H1 (cell line): Measurements from ENCODE around the gene CRHR1. TPM values are rescaled to one million over a fixed set of nuclear protein-coding genes. Genes with fewer than 3 reads are reported as not detected.

Experiments
- ASH2L ChIP-seq: fragments of 200-600, 300-600 bp; sonication (generic); IDR thresholded peaks from one replicate; pipeline ENCODE4 v1.7.1; 2017; ENCODE audit warnings: low read length
- CBX5 ChIP-seq: fragments of 300-800, 300-1000 bp; sonication (generic); IDR thresholded peaks from 2 replicates; pipeline ENCODE4 v1.7.1; 2016; ENCODE audit warnings: antibody characterized with exemption, low read length, low read depth
- CHD7 ChIP-seq: fragments of 300-600 bp; sonication (generic); IDR thresholded peaks from 2 replicates; pipeline ENCODE4 v1.7.1; 2012; ENCODE audit warnings: low read length, moderate library complexity, mild to moderate bottlenecking, inconsistent platforms; ENCODE audit not compliant: insufficient replicate concordance
- SUZ12 ChIP-seq: fragments of 200-600 bp; sonication (generic); IDR thresholded peaks from 2 replicates; pipeline ENCODE4 v1.6.1; 2012; ENCODE audit warnings: mild to moderate bottlenecking, inconsistent platforms, low read length, moderate library complexity, mixed read lengths
- polyA plus RNA-seq, 7 experiments: library from polyadenylated mRNA; depleted of rRNA in 3 of 7; stranded (reverse) in 5 of 7; unstranded in 2 of 7; fragments of >200 nt in 5 of 7; fragments of 200-250 nt in 2 of 7; gene quantifications; 1 replicate in 5 of 7; 2 replicates in 1 of 7; 4 replicates in 1 of 7; pipeline versions ENCODE4 v1.2.1 to v1.2.3, GENCODE V29; 2011 to 2013; ENCODE audit warnings: missing spikeins in 2 of 7, mixed read lengths in 2 of 7
- total RNA-seq: library from RNA; stranded (reverse); fragmentation: NEBNext Ultra II Directional; extraction: Animal tissue kit (Norgen Biotek cat#: 25700); gene quantifications from 2 replicates; pipeline ENCODE4 v1.2.1, GENCODE V29; 2021

CRHR1 gene
- total and polyA plus RNA-seq, 2 of the 8 experiments (the other 6 are each of a cell fraction or from before 2014, with no cell fraction given) = 0.56 to 1.7 TPM

GRCh38 chr17:45868276-45868675 lies 84.2 kb downstream of the CRHR1 start (continued):
- TF ChIP-seq CHD7 = no peak
- TF ChIP-seq CBX5 = no peak
- TF ChIP-seq ASH2L = no peak
- no peak for TF ChIP-seq SUZ12
